ENCODE data around the gene CSRNP2. TPM values are rescaled to one million over a fixed set of nuclear protein-coding genes. Genes with fewer than 3 reads are reported as not detected.

CSRNP2 gene
- polyA plus RNA-seq, 3 donors, result 35.4 to 38.4 (median 35.7) TPM

Other genes starting within 250 kb of the CSRNP2 start
- under 1 TPM in 2 of 3 donors, not detected in 1; 0.06 to 0.08 TPM for gene TMPRSS12, start 240.7 kb downstream of the CSRNP2 start, polyA plus RNA-seq (ENCODE audit: insufficient read length in 3 of 3)
- gene HIGD1C, start 131.1 kb downstream of the CSRNP2 start, polyA plus RNA-seq (ENCODE audit: insufficient read length in 3 of 3), result under 1 TPM in 1 of 3 donors, not detected in 2; 0.43 TPM
- 10 to 100 TPM; 46.9 to 53.9 (median 48.9) TPM for gene SLC11A2, start 57.2 kb downstream of the CSRNP2 start, polyA plus RNA-seq (ENCODE audit: insufficient read length in 3 of 3)
- 10 to 100 TPM; 86.4 to 88.1 (median 87.8) TPM for gene LETMD1, start 35.3 kb downstream of the CSRNP2 start, polyA plus RNA-seq (ENCODE audit: insufficient read length in 3 of 3)
- 10 to 100 TPM; 56.6 to 59.6 (median 58.6) TPM for gene TFCP2, start 89.5 kb upstream of the CSRNP2 start, polyA plus RNA-seq (ENCODE audit: insufficient read length in 3 of 3)
- 1 to 10 TPM; 6.2 to 6.7 (median 6.2) TPM for gene POU6F1, start 134.5 kb upstream of the CSRNP2 start, polyA plus RNA-seq (ENCODE audit: insufficient read length in 3 of 3)
- 100 to 1,000 TPM; 316 to 335 (median 325) TPM for gene DAZAP2, start 155.2 kb upstream of the CSRNP2 start, polyA plus RNA-seq (ENCODE audit: insufficient read length in 3 of 3)
- gene SMAGP, start 186.8 kb upstream of the CSRNP2 start, polyA plus RNA-seq (ENCODE audit: insufficient read length in 3 of 3), result 10 to 100 TPM; 25.4 to 25.9 (median 25.4) TPM
- gene BIN2, start 240.6 kb upstream of the CSRNP2 start, polyA plus RNA-seq (ENCODE audit: insufficient read length in 3 of 3), result 1 to 10 TPM; 3.1 to 4.2 (median 3.7) TPM

Measured in right renal cortex interstitium (tissue), 3 donors.